ENCODE results near the gene IQCE. TPM values are rescaled to one million over a fixed set of nuclear protein-coding genes. Genes with fewer than 3 reads are reported as not detected.

Gene IQCE
- total RNA-seq, 2 experiments from 2014 or later = 7.2 to 8.4 TPM

DNA sequence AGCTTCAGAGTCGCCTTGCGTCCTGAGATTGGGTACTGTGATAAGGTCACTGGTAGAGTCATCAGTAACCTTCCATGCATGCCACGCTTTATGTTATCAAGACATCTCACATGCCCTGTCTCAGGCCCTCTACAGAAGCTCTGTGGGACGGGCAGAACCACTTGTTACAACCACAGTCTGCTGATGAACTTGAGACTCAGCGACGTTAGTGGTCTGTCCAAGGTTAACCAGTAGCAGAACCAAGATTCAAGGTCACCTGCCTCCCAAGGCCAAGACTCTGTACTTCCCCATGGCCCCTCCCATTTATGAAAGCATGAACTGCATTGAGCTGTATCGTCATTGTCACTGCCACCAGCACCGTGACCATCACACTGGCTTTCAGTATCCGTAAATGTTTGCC, 15.0 kb downstream of the IQCE start:
- CTCF ChIA-PET = interaction anchor here (0.6 kb wide), 2 partner anchors 71 to 140 kb away, joined by 3 to 4 read pairs; no protein-coding TSS in a partner anchor
- Mint-ChIP-seq H3K36me3 (ENCODE audit: low read depth) (peaks cover 10% of the 10 kb centered on the region), H3K27me3 (no peaks in the 10 kb centered on the region), H3K4me1 (peaks cover 11% of the 10 kb centered on the region), H3K4me3 (no peak overlapping the region), H3K9me3 (ENCODE audit: low read depth) (no peaks in the 10 kb centered on the region), H3K27ac (no peak overlapping the region)
- intact Hi-C loops (cut with DNase I, micrococcal nuclease) = no loop called here
- ATAC-seq (no peak), DNase-seq (no peak)
- POLR2A ChIA-PET = no interaction called here

DNA sequence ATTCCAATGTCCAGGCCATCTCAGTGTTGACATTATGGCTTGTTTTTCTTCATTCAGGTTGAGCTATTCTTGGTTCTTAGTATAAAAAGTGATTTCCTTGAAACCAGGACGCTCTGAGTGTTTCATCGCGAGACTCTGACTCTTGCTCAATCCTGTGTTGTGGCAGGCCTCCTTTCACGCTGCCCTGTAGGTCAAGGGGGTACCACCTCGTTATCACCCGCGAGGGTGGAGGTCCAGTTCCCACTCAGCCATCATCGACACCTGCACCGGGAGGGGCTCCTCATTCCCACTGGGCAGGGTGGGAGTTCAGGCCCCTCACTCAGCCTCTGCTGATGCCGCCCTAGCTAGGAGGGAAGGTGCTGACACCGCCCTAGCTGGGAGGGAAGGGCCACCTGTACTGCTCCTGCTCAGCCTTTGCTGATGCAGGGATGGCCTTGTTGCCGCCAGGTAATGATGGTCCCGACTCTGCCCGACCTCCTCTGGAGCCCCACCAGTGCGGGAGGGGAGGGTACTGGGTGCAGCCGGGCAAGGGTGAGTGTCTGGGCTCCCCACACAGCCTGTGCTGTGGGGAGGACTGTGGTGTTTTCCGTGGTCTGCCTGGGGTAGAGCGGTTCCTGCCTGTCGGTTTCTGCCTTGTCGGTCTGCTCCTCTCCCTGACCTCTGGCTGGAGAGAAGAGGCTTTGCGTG, 16.4 kb downstream of the IQCE start:
- ChIA-PET CTCF (interaction anchor here (0.5 to 0.7 kb wide), 2 partner anchors 16 to 214 kb away, joined by 3 read pairs; no protein-coding TSS in a partner anchor), POLR2A (no interaction called here)
- no peaks in the 10 kb centered on the region for H3K9me3 Mint-ChIP-seq (ENCODE audit: low read depth)
- DNase-seq (no peak), ATAC-seq (no peak)
- H3K4me3 Mint-ChIP-seq = no peak overlapping the region
- no peaks in the 10 kb centered on the region for H3K27me3 Mint-ChIP-seq
- H3K4me1 Mint-ChIP-seq = peaks cover 11% of the 10 kb centered on the region
- intact Hi-C loops (cut with DNase I, micrococcal nuclease) = no loop called here
- no peak overlapping the region for H3K27ac Mint-ChIP-seq
- H3K36me3 Mint-ChIP-seq (ENCODE audit: low read depth) = peaks cover 10% of the 10 kb centered on the region

DNA sequence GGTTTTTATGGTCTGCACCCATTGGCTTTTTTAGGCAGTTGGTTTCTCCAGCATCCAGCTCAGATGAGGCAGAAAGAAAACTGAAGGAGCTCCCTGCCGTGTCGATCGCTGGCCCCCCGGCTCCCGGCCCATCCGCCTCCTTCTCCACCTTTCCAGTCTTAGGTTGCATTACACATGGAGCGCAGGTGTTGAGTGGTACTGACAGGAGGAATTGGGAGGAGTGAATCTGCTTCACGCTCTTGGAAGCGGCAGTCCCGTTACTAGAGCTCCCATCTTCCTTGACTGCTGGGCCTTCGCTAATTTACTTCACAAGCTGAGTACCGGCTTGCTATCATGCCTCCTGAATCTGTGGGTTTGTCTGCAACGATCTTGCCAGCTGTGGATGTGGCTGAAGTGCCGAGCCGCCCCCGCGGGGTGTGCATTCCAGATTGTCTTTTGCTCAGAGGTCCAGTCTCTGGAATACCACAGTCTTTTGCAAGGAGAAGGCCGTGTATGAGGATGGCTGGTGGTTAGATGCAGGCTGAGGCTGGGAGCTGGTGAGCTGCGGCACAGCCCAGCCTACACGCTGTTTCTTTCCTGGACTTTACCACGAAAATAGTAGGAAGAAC, 17.1 kb downstream of the IQCE start:
- ChIA-PET CTCF (interaction anchor here (0.7 kb wide), 1 partner anchor 213 kb away, joined by 3 read pairs; no protein-coding TSS in a partner anchor), POLR2A (no interaction called here)
- ATAC-seq (no peak), DNase-seq (no peak)
- Mint-ChIP-seq H3K4me3 (no peak overlapping the region), H3K9me3 (ENCODE audit: low read depth) (no peaks in the 10 kb centered on the region), H3K4me1 (peaks cover 11% of the 10 kb centered on the region), H3K27me3 (no peaks in the 10 kb centered on the region), H3K36me3 (ENCODE audit: low read depth) (peaks cover 10% of the 10 kb centered on the region), H3K27ac (no peak overlapping the region)
- intact Hi-C loops (cut with DNase I, micrococcal nuclease) = no loop called here

DNA sequence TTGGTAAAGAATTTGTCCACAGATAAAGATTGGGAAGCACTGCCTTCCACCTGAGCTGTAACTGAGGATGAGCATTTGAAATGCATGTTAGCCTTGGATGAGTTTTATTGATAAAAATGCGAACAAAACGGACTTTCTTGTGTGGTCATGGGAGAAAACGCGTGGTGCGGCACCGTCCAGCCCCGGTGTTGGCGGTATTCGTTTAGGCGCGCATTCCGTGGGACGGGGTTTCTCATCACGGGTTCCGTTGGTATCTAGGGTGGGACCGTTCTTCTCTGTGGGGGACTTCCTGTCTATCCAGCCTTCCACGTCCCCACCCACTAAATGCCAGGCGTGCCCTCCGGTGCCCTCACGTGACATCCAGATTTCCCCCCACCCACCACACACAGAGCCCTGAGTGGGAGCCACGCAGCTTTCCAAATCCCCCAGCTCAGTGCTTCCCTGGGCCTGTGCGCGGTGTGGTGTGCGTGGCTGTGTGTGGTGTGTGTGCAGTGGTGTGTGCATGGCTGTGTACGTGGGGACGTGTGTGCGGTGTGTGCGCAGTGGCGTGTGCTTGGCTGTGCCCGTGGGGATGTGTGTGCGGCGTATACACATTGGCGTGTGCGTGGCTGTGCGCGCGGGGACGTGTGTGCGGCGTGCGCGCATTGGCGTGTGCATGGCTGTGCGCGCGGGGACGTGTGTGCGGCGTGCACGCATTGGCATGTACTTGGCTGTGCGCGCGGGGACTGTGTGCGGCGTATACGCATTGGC, 18.1 kb downstream of the IQCE start:
- H3K4me3 Mint-ChIP-seq = no peak overlapping the region
- peaks cover 10% of the 10 kb centered on the region for H3K4me1 Mint-ChIP-seq
- no peak overlapping the region for H3K27ac Mint-ChIP-seq
- ATAC-seq = no peak
- intact Hi-C loops (cut with DNase I, micrococcal nuclease) = no loop called here
- H3K36me3 Mint-ChIP-seq (ENCODE audit: low read depth) = peaks cover 10% of the 10 kb centered on the region
- ChIA-PET CTCF (no interaction called here), POLR2A (no interaction called here)
- no peak for DNase-seq
- no peaks in the 10 kb centered on the region for H3K27me3 Mint-ChIP-seq
- H3K9me3 Mint-ChIP-seq (ENCODE audit: low read depth) = no peaks in the 10 kb centered on the region

DNA sequence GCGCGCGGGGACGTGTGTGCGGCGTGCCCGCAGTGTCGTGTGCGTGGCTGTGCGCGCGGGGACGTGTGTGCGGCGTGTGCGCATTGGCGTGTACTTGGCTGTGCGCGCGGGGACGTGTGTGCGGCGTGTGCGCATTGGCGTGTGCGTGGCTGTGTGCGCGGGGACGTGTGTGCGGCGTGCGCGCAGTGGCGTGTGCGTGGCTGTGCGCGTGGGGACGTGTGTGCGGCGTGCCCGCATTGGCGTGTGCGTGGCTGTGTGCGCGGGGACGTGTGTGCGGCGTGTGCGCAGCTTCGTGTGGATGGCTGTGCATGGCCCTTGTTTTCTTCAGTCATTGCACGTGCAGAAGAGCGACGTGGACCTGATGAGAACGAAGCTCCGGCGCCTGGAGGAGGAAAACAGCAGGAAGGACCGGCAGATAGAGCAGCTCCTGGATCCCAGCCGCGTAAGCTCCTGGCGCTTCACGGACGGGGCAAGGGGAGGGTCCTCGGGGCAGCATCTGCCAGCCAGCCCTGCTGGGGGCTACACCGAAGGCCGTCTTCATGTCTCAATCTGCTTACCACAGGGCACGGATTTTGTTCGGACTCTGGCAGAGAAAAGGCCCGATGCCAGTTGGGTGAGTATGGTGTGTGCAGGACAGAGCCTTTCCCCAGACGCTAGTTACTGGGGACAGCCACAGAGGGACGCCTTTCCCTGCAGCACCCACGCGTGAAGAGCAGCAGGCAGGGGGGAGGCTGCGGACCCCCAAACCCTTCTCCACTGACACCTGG, 19.3 kb downstream of the IQCE start:
- no peak for ATAC-seq
- ChIA-PET CTCF (interaction anchor here (0.9 kb wide), 1 partner anchor 132 kb away, joined by 3 read pairs; no protein-coding TSS in a partner anchor), POLR2A (no interaction called here)
- no peak overlapping the region for H3K27ac Mint-ChIP-seq
- H3K27me3 Mint-ChIP-seq = no peaks in the 10 kb centered on the region
- H3K4me3 Mint-ChIP-seq = no peak overlapping the region
- no peaks in the 10 kb centered on the region for H3K9me3 Mint-ChIP-seq (ENCODE audit: low read depth)
- intact Hi-C loops (cut with DNase I, micrococcal nuclease) = no loop called here
- H3K4me1 Mint-ChIP-seq = peaks cover under 1% of the 10 kb centered on the region
- peaks cover 4% of the 10 kb centered on the region for H3K36me3 Mint-ChIP-seq (ENCODE audit: low read depth)
- DNase-seq = no peak

DNA sequence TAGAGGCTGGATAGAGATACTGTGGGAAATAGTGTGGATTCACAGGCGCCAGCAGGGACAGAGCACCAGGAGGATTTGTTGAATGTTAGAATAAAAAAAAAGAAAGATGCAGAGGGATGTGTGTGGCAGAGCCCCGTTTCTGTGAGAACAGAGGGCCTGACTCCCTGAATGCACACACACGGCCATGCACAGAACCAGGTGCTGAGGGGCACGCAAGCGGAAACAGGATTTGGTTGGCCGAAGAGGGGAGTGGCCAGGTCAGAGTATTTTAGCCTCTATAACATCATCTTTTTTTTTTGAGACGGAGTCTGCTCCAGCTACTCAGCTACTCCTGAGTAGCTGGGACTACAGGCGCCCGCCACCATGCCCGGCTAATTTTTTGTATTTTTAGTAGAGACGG, 21.9 kb downstream of the IQCE start:
- Mint-ChIP-seq H3K27me3 (no peaks in the 10 kb centered on the region), H3K36me3 (ENCODE audit: low read depth) (peaks cover 3% of the 10 kb centered on the region), H3K4me3 (no peak overlapping the region), H3K4me1 (no peaks in the 10 kb centered on the region), H3K27ac (no peak overlapping the region), H3K9me3 (ENCODE audit: low read depth) (no peaks in the 10 kb centered on the region)
- ChIA-PET POLR2A (no interaction called here), CTCF (no interaction called here)
- intact Hi-C loops (cut with DNase I, micrococcal nuclease) = no loop called here
- ATAC-seq (no peak), DNase-seq (no peak)

DNA sequence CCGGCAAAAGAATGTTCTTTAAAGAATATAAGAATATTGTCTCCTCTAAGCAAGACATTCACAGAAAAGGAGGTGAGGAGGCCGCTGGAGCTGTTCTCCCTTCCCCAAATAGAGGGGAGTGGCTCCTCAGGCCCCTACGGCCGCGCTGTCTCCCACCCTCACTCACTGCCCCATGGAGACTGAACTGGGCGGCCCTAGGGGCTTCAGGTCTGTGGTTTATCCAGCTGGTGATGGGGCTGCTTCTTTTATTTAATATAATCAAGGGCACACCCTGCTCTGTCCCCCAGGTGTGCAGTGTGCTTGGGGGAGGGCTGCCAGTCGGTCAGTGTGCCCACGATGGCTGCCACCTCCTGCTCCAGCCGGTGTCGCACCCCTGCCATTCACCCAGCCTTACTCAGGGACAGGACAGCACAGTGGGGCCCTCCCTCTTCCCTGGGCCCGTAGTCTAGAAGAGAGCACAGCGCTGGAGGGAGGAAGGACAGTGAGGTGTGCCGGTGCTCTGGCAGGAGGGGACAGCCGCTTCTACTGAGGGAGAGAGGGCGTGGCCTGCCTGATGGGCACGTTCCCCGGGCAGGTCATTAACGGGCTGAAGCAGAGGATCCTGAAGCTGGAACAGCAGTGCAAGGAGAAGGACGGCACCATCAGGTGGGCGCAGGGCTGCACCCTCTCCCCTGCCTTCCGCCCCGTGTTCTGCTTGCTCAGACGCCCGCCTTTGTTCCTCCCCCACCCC, 23.4 kb downstream of the IQCE start:
- H3K4me3 Mint-ChIP-seq = no peak overlapping the region
- H3K4me1 Mint-ChIP-seq = no peaks in the 10 kb centered on the region
- ChIA-PET POLR2A (no interaction called here), CTCF (no interaction called here)
- DNase-seq (no peak), ATAC-seq (no peak)
- H3K36me3 Mint-ChIP-seq (ENCODE audit: low read depth) = peaks cover 3% of the 10 kb centered on the region
- intact Hi-C loops (cut with DNase I, micrococcal nuclease) = no loop called here
- no peak overlapping the region for H3K27ac Mint-ChIP-seq
- H3K27me3 Mint-ChIP-seq = no peaks in the 10 kb centered on the region
- no peaks in the 10 kb centered on the region for H3K9me3 Mint-ChIP-seq (ENCODE audit: low read depth)

DNA sequence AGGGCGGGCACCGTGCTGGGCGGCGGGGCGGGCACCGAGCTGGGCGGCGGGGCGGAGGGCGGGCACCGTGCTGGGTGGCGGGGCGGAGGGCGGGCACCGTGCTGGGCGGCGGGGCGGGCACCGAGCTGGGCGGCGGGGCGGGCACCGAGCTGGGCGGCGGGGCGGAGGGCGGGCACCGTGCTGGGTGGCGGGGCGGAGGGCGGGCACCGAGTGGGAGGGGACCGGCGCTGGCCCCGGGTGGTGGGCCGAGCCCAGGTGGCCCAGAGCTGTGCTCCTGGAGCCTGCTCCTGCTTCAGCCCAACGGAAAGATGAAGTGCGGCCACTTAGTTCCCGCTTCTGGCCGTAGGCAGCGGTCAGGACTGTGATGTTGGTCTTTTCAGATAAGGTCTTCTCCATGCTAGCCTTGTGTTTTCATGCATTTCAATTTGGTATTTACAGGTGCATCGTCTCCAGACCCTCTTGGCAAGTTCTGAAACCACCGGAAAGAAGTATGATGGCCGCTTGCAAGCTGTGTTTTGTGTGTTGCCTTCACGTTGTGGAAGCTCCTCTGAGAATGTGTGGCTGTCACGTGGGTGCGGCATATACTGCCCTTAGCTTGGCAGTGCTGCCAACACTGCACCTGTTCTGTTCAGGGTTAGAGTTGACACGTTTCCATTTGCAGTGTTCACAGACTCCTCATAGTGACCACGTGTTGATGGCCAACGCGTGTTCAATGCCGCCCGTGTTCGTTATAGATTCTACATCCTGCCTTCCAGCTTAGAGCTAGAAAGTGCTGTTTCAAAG, 25.2 kb downstream of the IQCE start:
- Mint-ChIP-seq H3K36me3 (ENCODE audit: low read depth) (peaks cover 3% of the 10 kb centered on the region), H3K4me3 (no peak overlapping the region), H3K9me3 (ENCODE audit: low read depth) (no peaks in the 10 kb centered on the region), H3K27ac (no peak overlapping the region), H3K4me1 (no peaks in the 10 kb centered on the region), H3K27me3 (no peaks in the 10 kb centered on the region)
- no peak for DNase-seq
- no peak for ATAC-seq
- intact Hi-C loops (cut with DNase I, micrococcal nuclease) = no loop called here
- CTCF ChIA-PET = no interaction called here
- POLR2A ChIA-PET = no interaction called here

DNA sequence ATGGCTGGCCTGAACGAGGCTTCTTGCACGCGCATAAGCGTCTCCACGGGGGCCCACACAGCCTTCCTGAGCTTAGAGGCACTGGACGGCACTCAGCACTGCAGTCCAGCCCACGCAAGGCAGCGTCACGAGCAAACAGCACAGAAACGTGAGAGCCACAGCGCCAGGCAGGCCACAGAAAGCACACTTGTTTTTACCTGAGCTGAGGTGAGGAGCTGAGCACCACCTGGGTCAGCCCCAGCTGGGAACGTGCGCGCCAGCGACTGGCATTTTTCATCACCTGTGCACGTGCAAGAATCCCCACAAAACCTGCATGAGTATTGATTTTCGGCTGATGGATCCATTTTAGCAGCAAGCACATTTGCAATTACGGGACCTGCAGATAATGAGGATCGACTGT, 26.7 kb downstream of the IQCE start:
- Mint-ChIP-seq H3K4me3 (no peak overlapping the region), H3K36me3 (ENCODE audit: low read depth) (peaks cover 3% of the 10 kb centered on the region), H3K9me3 (ENCODE audit: low read depth) (no peaks in the 10 kb centered on the region), H3K27me3 (no peaks in the 10 kb centered on the region), H3K27ac (no peak overlapping the region), H3K4me1 (no peaks in the 10 kb centered on the region)
- POLR2A ChIA-PET = no interaction called here
- DNase-seq (no peak), ATAC-seq (no peak)
- CTCF ChIA-PET = interaction anchor here (0.8 kb wide), 1 partner anchor 959 kb away, joined by 3 read pairs; no protein-coding TSS in a partner anchor
- intact Hi-C loops (cut with DNase I, micrococcal nuclease) = no loop called here

DNA sequence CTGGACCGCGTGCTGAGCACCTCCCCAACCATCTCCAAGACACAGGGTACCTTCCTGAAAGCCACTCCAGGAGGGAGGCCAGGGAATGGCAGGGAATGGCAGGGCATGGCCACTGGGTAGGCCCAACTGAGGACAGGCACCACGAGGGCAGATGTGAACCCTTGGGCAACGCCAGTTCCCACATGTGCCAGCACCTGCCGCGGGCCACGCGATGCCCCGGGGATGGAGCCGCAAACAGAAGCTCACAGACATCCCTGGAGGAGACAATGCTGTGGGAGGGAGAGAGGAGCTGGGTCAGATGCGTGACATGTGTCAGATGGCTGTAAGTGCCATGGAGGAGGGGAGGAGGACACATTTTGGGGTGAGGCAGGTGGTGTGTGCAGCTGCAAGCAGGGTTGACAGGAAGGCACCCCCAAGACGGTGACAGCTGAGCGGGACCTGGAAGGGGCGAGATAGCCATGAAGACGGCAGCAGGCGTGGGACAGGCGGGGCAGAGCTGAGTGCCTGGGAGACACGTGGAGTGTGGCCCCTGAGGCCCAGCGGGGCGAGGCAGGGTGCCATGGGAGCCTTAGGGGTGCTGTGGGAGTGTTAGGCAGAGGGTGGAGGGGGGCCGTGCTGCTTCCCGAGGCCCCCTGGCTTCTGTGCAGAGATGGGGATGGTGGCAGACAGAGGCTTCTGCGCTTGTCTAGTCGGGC, 27.7 kb downstream of the IQCE start:
- Mint-ChIP-seq H3K9me3 (ENCODE audit: low read depth) (no peaks in the 10 kb centered on the region), H3K27me3 (no peaks in the 10 kb centered on the region), H3K4me3 (no peak overlapping the region), H3K4me1 (no peaks in the 10 kb centered on the region), H3K36me3 (ENCODE audit: low read depth) (peaks cover 3% of the 10 kb centered on the region), H3K27ac (no peak overlapping the region)
- POLR2A ChIA-PET = no interaction called here
- DNase-seq (no peak), ATAC-seq (no peak)
- CTCF ChIA-PET = interaction anchor here (0.7 kb wide), 1 partner anchor 479 kb away, joined by 3 read pairs; no protein-coding TSS in a partner anchor
- intact Hi-C loops (cut with DNase I, micrococcal nuclease) = no loop called here
